Inflammatory macrophage treated with lipopolysaccharide for 4 hours (primary cell): ENCODE results near the gene STX16.
"Not testable (repeated sequence)": the region's sequence is repeated elsewhere in the genome, so short reads cannot be mapped to it uniquely, and the experiment has no call there.

Source experiments
- DNase-seq: peaks from one replicate; pipeline ENCODE4 v3.0.0-alpha.2; 2020

Gene STX16

DNA sequence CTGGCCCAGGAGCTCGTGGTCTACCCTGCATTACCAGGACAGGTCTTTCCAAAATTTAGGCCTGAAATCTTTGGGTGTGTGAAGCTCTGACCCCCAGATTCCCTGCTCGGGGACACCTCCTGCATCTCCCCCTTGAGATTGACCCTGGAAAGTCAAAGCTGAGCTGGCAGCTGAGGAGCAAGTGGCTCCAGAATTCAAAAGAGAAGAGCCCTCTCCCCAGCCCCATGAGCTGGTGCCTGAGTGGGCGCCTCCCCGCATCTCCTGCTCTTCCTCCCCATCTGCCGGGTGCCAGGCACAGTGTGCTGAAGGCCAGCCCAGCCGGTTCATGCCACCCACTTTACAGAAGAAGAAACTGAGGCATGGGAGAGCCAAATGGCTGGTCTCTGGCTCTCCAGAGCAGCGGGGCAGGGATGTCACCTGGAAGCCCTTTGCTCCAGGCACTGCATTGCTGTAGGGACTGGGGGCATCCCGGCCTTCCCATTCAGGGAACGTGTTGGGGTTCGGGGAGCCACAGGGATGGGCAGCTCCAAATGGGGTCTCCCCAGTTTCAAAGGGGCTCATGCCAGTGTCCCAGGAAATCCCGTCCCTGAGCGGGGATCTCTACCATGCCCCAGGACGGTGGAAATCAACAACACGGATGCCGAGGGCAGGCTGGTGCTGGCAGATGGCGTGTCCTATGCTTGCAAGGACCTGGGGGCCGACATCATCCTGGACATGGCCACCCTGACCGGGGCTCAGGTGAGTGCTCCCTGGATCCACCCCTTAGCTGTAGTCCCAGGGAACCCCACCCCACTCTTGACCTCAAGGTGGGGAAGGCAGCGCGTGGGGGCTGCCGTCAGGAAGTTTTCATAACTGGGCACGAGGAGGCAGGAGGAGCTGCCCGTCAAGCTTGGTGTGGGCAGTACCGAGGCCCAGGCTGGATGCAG, 62.0 kb downstream of the STX16 start:
- DNase-seq = no peak

DNA sequence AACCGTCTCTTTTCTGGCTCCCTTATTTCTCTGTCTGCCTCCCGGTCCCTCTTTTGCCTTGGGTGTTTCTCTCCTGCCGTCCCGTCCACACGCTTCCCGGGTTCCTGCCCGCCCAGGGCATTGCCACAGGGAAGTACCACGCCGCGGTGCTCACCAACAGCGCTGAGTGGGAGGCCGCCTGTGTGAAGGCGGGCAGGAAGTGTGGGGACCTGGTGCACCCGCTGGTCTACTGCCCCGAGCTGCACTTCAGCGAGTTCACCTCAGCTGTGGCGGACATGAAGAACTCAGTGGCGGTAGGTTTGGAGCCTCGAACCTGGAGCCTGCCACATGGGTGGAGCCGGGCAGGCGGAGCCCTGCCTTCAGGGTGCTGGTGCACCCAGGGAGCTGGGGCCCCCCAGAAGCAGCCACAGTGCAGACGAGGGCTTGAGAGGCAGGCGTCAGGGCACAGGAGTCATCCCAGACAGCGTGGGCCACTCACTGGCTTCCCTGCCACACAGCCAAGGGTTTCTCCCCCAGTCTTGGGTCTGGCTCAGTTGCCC, 62.8 kb downstream of the STX16 start:
- DNase-seq = no peak

DNA sequence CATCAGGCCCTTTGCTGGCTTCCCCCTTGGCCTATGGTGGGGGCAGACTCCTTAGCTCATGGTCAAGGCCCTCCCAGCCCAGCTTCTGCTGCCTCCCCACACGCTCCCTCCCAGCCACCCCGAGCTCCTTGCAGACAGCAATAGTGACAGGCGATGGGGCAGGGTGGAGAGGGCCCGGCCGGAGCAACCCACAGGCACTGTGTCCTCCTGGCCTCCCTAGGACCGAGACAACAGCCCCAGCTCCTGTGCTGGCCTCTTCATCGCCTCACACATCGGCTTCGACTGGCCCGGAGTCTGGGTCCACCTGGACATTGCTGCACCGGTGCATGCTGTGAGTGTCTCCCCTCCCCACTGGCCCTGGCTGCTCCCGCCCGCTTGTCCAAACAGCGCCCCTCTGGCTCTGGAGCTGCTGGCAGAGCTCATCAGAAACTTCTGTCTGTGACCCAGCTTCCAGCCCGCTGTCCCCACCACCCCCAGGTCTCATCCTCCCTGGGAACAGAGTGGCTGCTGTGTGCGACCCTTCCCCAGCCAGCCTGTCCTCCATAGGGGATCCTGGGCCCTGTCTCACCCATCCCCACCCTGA, 63.3 kb downstream of the STX16 start:
- no peak for DNase-seq

DNA sequence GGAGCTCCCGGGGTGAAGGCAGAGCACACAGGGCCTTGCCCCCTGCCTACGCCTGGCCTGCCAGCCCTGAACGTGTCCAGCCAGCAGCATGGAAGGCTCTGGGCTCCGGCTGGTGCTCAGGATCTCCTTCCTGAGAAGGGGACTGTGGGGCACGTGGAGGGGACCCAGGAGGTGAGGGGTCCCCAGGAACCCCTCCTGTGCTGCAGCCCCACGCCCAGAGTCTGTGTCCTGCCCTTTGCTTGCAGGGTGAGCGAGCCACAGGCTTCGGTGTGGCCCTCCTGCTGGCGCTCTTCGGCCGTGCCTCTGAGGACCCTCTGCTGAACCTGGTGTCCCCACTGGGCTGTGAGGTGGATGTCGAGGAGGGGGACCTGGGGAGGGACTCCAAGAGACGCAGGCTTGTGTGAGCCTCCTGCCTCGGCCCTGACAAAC, 63.9 kb downstream of the STX16 start:
- no peak for DNase-seq

DNA sequence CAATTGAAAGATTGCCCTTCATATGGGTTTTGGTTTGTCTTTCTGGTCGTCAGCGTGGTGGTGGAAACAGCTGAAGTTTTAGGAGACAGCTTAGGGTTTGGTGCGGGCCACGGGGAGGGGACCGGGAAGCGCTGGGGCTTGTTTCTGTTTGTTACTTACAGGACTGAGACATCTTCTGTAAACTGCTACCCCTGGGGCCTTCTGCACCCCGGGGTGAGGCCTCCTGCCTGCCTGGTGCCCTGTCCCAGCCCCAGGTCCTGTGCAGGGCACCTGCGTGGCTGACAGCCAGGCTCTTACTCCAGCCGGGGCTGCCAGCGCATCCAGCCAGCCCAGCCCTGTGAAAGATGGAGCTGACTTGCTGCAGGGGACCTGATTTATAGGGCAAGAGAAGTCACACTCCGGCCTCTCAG, 64.3 kb downstream of the STX16 start:
- DNase-seq = no peak

DNA sequence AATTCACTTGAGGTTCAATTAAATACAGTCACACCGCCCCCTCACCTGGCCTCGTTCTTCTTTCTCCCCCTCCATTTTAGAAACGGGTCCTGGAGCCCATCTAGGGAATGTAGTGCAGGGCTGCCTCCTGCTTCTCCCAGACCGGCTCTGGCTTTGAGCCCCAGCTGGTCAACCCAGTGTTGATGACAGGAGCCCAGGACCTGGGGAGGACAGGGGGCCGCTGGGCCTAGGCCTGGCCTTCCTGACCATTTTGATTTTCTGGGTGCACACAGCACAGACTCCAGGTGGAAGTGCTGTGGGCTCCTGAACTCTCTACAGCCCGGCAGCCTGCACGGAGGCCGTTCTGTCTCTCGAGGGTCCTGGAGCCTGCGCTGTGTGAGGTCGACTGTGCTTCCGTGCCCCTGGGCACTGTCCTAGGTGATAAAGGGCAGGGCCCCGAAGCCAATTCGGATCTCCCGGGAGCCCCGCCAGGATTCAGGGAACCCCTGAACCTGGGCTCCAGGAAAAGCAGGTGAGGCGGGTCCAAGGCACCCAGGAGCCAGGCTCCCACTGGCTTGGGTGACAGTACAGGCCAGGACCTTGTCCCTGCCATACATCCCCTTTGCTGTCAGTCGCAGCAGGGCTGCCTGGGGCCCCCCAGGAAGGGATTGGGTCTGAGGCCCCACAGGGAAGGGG, 64.9 kb downstream of the STX16 start:
- DNase-seq = no peak

DNA sequence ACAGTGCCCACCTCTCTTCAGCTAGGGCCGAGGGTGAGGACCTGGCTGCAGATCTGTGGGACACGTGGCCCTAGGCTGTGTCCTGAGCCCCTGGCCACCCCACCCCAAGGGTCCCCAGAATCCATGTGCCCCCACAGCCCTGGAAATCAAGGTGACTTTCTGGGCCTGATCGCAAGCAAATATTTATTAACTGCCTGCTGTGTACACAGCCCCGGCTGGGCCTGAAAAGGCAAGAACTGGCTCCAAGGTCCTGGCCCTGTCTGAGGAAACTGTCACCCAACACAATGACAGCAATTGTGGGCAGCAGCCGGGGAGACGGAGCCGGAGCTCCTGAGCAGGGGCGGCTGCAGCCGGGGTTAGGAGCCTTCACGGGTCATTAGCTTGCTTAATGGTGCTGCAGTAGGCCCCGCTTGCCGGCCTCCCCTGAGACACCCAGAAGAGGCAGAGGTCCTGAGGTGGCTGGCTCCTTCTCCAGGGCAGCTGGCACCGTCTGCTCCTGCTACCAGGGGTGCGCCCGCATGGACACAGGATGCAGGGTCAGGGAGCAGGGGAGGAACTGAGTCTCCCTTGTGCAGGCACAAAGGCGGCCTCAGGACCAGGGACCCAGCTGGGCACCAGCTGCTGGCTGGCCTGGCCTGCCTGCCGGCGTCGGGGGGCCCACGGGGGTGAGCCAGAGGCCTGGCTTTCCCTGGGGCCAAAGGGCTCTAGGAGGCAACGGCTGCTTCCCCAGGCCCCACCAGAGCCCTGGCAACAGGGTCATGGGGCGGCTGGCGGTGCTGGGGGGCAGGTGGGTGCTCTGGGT, 65.6 kb downstream of the STX16 start:
- no peak for DNase-seq

DNA sequence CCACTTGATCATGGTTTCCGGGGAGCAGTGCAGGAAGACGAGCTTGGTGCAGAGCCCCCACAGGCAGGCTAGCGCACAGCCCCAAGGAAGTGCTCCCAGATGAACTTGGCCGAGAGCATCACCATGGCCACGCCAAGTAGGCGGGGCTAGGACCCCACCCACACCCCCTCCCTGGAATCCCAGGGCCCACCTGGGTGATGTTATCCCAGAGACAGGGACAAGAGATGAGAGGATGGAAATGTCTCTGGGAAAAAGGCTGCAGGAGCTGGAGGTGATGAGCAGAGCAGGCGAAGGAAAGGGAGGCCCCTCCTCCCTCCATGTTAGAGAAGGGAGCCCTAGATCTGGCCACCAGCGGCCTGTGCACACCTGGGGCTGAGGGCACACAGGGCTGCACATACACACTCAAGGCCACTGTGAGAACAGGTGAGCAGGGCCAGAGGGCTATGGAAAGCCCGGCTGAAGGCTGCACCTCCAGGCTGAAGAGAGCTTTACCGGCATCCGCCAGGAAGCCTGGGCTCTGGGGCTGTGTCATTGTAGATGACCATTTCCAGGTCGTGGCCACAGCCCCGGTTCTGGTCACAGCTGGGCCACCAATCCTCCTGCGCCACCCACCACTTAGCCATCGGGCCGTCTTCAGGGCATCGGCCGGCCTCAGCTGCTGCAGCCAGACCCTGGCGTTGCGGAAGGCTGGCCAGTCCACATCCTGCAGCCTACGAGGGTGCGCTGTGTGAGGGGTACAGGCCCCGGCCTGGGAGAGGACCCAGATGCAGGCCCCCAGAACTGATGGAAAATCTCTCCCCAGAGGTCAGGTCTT, 66.4 kb downstream of the STX16 start:
- no peak for DNase-seq

DNA sequence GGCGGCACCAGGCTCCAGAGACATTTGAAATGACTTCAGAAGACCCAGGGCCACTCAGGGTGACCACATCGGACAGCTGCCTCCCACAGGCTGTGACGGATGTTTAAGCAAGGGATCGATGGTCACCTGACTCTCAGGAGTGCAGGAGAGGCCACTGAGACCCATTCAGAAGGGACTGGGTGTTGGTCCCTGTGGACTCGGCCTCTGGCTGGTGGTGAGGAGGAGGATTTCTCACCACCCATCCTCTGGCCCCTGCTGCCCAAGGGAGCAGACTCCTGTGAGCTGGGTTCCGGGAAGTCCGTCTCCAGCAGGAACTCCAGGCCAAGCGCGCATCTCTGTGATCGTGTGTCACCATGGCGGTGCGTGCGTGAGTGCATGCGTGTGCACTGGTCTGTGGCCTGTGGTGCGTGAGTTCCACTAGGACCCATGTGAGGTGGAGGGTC, 67.1 kb downstream of the STX16 start:
- DNase-seq = no peak

DNA sequence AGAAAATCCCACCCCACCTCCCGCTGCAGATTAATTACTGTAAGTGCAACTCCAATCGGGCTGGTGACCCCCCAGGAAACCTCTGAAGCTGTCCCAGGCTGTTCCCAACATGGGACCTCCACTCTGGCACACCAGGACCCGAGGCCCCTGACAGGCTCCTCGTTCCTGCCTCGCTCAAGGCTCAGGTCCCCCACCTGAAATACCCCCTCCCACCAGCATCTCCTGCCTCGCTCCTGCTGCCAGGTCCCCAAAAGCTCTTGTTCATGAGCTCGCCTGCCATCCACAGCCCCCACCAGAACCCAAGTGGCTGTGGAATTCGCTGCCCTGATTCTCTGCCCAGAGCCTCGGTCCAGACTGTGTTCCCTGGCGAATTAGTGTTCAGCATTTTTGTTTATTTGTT, 67.6 kb downstream of the STX16 start:
- no peak for DNase-seq

DNA sequence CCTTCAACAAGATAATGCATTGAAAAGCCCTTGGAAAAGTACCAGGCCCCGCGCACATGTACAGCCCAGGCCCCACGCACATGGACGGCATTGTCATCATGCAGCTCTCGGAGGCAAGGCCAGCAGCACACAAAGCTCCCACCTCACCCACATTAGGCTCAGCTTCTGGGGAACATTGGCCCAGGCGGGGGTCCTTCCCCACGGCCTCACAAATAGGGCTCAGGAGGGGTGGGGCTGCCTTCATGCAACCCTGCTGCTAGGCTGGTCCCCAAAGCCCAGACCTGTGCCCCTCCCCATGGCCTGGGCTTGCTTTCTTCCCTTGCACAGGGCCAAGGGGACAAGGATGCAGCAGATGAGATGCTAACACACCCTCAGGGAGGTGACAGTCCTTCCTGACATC, 68.2 kb downstream of the STX16 start:
- DNase-seq = no peak

DNA sequence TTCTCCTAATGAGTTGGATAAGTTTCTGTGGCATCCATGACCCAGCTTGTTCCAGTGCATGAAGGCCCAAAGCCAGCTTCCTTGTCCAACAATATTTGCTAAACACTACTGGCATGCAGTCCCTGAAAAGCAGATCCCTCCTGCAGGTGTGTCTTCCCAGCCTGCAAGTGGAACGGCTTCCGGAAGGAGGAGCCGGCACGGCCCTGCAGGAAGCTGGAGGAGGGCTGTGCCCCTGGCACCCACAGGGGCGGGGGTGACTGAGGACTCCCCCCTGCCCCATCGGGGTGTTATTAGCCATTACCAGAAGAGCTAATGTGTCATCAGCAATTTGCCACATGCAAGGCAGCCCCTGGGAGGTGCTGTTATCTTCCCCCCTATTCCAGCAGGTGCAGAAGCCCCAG, 68.9 kb downstream of the STX16 start:
- no peak for DNase-seq

DNA sequence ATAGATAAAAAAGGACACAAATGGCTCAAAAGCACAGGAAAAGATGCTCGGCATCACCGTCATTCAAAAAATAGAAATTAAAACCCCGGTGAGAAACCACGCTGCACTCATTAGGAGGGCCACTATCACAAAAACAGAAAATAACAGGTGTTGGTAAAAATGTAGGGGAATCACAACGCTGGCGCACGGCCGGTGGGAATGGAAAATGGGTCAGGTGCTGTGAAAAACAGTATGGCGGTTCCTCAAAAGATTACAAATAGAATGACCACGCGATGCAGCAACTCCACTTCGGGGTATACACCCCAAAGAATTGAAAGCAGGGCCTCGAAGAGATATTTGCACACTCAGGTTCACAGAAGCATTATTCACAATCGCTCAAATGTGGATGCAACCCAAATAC, 69.8 kb downstream of the STX16 start:
- DNase-seq = no peak

DNA sequence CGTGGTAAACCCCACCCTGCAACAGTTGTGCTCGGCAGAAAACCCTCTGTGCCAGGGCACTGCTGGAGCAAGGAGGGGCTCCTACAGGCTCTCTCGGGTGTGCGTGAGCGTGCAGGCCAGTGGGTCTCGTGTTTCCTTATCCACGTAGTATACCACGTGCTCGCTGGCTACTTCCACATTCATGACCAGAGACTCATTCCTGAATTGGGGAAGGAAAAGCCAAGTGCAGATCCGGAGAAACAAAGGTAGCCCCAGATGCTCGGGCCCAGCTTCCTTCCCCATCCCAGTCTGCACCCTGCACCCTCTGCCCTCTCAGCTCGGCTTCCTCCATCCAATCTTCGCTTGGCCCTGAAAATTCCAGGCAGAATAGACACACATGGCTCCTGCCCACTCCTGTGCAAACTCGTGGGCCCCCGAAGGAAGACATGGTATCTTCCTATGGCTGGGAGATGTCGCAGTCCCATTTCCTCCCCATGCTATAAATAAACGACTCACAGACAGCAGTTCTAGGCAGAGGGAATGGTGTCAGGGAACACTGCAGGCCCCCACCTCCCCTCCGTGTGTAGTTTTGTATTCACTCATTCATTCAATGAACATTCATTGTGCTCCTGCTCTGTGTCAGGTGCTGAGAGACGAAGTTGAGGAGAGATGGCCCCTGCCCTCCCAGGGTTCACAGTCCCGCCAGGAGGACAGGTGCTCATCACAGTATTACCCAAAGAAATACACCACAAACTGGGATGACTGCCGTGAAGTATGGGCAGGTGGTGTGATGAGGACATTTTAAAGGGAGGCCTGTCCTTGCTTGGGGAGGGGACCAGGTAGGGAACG, 71.1 kb downstream of the STX16 start:
- peak; percentile 22 for DNase-seq

DNA sequence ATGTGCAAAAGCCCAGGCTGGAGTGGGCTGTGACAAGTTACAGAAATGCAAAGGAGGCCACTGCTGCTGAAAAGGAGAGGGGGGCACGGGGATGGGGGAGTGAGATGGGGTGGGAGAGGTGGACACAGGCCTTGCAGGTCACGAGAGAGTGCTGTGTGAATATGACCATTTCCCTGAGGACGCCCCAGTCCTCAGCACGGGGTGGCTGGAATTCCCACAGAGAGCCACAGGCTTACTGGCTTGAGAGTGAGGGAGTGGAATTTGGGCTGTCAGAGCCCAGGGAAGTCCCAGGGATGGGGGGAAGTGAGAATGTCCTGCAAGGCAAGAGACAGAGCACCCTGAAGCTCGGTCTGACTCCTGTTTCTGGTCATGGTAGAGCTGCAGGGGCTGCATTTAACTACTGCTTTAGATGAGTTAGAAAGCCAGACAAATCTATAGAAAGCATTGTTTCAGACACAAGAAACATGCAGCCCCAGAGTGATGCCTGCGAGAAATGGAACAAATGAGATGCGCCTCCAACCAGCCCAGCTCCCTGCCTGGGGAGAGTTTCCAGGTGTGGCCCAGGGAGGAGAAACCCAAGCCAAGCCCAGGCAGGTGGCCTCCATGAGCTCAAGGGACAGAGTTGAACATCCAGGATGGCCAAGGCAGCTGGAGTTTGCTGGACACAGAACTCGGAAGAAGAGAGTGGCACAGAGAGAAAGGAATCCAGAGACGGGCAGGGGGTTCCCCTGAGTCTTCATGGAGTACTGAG, 72.0 kb downstream of the STX16 start:
- DNase-seq = no peak

DNA sequence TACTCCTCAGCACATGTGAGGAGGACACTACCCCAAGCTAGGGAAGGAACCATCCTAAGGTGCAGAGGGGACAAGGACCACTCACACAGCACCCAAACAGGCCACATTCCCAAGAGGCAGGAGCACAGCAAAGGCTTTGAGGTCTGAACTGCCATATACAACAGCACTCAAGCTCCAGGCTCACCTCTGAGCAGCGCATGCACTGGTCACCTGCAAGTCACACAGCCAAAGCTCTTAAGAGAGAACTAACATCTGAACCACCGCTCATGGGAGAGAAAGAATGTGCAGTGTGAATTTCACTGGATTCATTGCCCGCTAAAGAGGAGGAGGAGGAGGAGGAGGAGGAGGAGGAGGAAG, 72.5 kb downstream of the STX16 start:
- no peak for DNase-seq

DNA sequence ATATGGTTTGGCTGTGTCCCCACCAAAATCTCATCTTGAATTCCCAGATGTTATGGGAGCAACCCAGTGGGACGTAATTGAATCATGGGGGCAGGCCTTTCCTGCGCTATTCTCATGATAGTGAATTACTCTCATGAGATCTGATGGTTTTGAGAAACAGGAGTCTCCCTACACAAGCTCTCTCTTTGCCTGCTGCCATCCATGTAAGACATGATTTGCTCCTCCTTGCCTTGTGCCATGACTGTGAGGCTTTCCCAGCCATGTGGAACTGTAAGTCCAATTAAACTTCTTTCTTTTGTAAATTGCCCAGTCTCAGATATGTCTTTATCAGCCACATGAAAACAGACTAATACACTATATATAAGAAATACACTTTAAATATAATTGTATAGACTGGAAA, 75.1 kb downstream of the STX16 start:
- DNase-seq = not testable (repeated sequence)
